HepG2 (cell line): Measurements from ENCODE around the gene KMT2D.

Source experiments
- ATF6 ChIP-seq: sonication (generic); formaldehyde crosslinking; conservative IDR thresholded peaks from 2 replicates; pipeline ENCODE4 v1.4.0; 2020; ENCODE audit warnings: missing genetic modification reagents
- HNRNPLL ChIP-seq: fragments of 200-400 bp; formaldehyde crosslinking; IDR thresholded peaks from 2 replicates; pipeline ENCODE4 v1.6.1; 2017; ENCODE audit warnings: mild to moderate bottlenecking, low read depth, low read length; ENCODE audit not compliant: poor library complexity, severe bottlenecking
- KDM1A ChIP-seq: IDR thresholded peaks from 2 replicates; pipeline ENCODE4 v1.6.1; 2016; ENCODE audit warnings: missing compliant biosample characterization
- NFE2L2 ChIP-seq: fragments of 150-350 bp; IDR thresholded peaks from 2 replicates; pipeline ENCODE4 v1.6.1; 2014; ENCODE audit warnings: low read length
- ZBTB38 ChIP-seq: sonication (generic); formaldehyde crosslinking; IDR thresholded peaks from 2 replicates; pipeline ENCODE4 v1.5.1; 2020; ENCODE audit warnings: mild to moderate bottlenecking, missing genetic modification reagents
- ZFX ChIP-seq: sonication (generic); formaldehyde crosslinking; IDR thresholded peaks from 2 replicates; pipeline ENCODE4 v1.4.0; 2020; ENCODE audit warnings: mild to moderate bottlenecking, low read depth, missing genetic modification reagents, moderate library complexity
- ZNF263 ChIP-seq: sonication (generic); formaldehyde crosslinking; IDR thresholded peaks from 2 replicates; pipeline ENCODE4 v1.4.0; 2020; ENCODE audit warnings: missing genetic modification reagents
- ZNF296 ChIP-seq: sonication (generic); formaldehyde crosslinking; conservative IDR thresholded peaks from 2 replicates; pipeline ENCODE4 v1.5.0; 2020; ENCODE audit warnings: mild to moderate bottlenecking, missing genetic modification reagents
- ZSCAN25 ChIP-seq: sonication (generic); formaldehyde crosslinking; IDR thresholded peaks from 2 replicates; pipeline ENCODE4 v1.8.0; 2022; ENCODE audit warnings: mild to moderate bottlenecking, missing genetic modification reagents

- TF ChIP-seq ZSCAN25 (CRISPR knock-in tag): no peak
- TF ChIP-seq HNRNPLL: no peak
- TF ChIP-seq NFE2L2: no peak
- TF ChIP-seq ZFX: no peak
- TF ChIP-seq ATF6 (CRISPR knock-in tag): no peak
- TF ChIP-seq ZNF263: no peak
- no peak for TF ChIP-seq ZNF296 (CRISPR knock-in tag)
- TF ChIP-seq KDM1A: no peak
- no peak for TF ChIP-seq ZBTB38 (CRISPR knock-in tag)
Measured at GRCh38 chr12:49059299-49060171, 1.1 kb downstream of the KMT2D start.
